H9 (cell line): ENCODE measurements around the gene MUCL3. TPM values are rescaled to one million over a fixed set of nuclear protein-coding genes. Genes with fewer than 3 reads are reported as not detected.

Experiments used
- DNase-seq: peaks from one replicate; pipeline ENCODE4 v3.0.0-alpha.2; 2017
- H2AFZ ChIP-seq: one replicate; pipeline ENCODE4 v1.6.1; 2013; ENCODE audit warnings: mild to moderate bottlenecking, low read length, control low read depth, moderate library complexity
- H2AK5ac ChIP-seq: 2 replicates; pipeline ENCODE4 v1.6.1; 2013; ENCODE audit warnings: low read length, control low read depth, mixed read lengths; ENCODE audit not compliant: insufficient read length
- H2BK120ac ChIP-seq: one replicate; pipeline ENCODE4 v1.6.1; 2013; ENCODE audit warnings: low read depth, mild to moderate bottlenecking, low read length, control low read depth, inconsistent platforms; ENCODE audit not compliant: poor library complexity, severe bottlenecking
- H2BK12ac ChIP-seq: 2 replicates; pipeline ENCODE4 v1.6.1; 2013; ENCODE audit warnings: low read length, control low read depth, mixed read lengths, low read depth; ENCODE audit not compliant: insufficient read length
- H2BK15ac ChIP-seq: 2 replicates; pipeline ENCODE4 v1.6.1; 2013; ENCODE audit warnings: low read depth, low read length, control low read depth
- H2BK20ac ChIP-seq: one replicate; pipeline ENCODE4 v1.6.1; 2013; ENCODE audit warnings: low read depth, mild to moderate bottlenecking, low read length, control low read depth, inconsistent platforms; ENCODE audit not compliant: poor library complexity, severe bottlenecking
- H2BK5ac ChIP-seq: 2 replicates; pipeline ENCODE4 v1.6.1; 2013; ENCODE audit warnings: low read length, control low read depth, mixed read lengths; ENCODE audit not compliant: insufficient read length
- H3K14ac ChIP-seq: 2 replicates; pipeline ENCODE4 v1.6.1; 2013; ENCODE audit warnings: low read length, control low read depth; ENCODE audit not compliant: insufficient read depth
- H3K18ac ChIP-seq: 2 replicates; pipeline ENCODE4 v1.6.1; 2013; ENCODE audit warnings: low read depth, mild to moderate bottlenecking, mixed read lengths, low read length, control low read depth; ENCODE audit not compliant: insufficient read length
- H3K23ac ChIP-seq: 2 replicates; pipeline ENCODE4 v1.6.1; 2013; ENCODE audit warnings: low read length, control low read depth, mixed read lengths, low read depth; ENCODE audit not compliant: insufficient read length
- H3K23me2 ChIP-seq: 2 replicates; pipeline ENCODE4 v1.6.1; 2013; ENCODE audit warnings: low read depth, mild to moderate bottlenecking, mixed read lengths, low read length, control low read depth; ENCODE audit not compliant: insufficient read length, poor library complexity, severe bottlenecking
- H3K27ac ChIP-seq: 2 replicates; pipeline ENCODE4 v1.5.1; 2013; ENCODE audit warnings: low read length, control low read depth, mixed read lengths, low read depth; ENCODE audit not compliant: insufficient read length
- H3K27me3 ChIP-seq: 2 replicates; pipeline ENCODE4 v1.6.1; 2013; ENCODE audit warnings: low read length, control low read depth, inconsistent platforms; ENCODE audit not compliant: insufficient read depth
- H3K4ac ChIP-seq: 2 replicates; pipeline ENCODE4 v1.6.1; 2013; ENCODE audit warnings: low read depth, mild to moderate bottlenecking, control low read depth, inconsistent platforms, low read length, moderate library complexity
- H3K4me1 ChIP-seq: 2 replicates; pipeline ENCODE4 v1.6.1; 2013; ENCODE audit warnings: low read length, control low read depth, inconsistent platforms; ENCODE audit not compliant: insufficient read depth
- H3K4me2 ChIP-seq: 2 replicates; pipeline ENCODE4 v1.6.1; 2013; ENCODE audit warnings: low read length, control low read depth, mixed read lengths; ENCODE audit not compliant: insufficient read length, insufficient read depth
- H3K56ac ChIP-seq: 2 replicates; pipeline ENCODE4 v1.6.1; 2013; ENCODE audit warnings: low read depth, mild to moderate bottlenecking, mixed read lengths, low read length, control low read depth; ENCODE audit not compliant: insufficient read length
- H3K79me1 ChIP-seq: 2 replicates; pipeline ENCODE4 v1.6.1; 2013; ENCODE audit warnings: low read depth, mild to moderate bottlenecking, moderate library complexity, low read length, control low read depth, inconsistent platforms; ENCODE audit not compliant: insufficient read depth, poor library complexity, severe bottlenecking
- H3K79me2 ChIP-seq: 2 replicates; pipeline ENCODE4 v1.6.1; 2013; ENCODE audit warnings: low read length, control low read depth, inconsistent platforms; ENCODE audit not compliant: insufficient read depth
- H3K9ac ChIP-seq: 2 replicates; pipeline ENCODE4 v1.6.1; 2013; ENCODE audit warnings: low read length, control low read depth, mixed read lengths; ENCODE audit not compliant: insufficient read length; ENCODE audit errors: extremely low read depth
- H3K9me3 ChIP-seq: one replicate; pipeline ENCODE4 v1.6.1; 2013; ENCODE audit warnings: low read depth, low read length, inconsistent platforms; ENCODE audit not compliant: control insufficient read depth
- H3T11ph ChIP-seq: one replicate; pipeline ENCODE4 v1.6.1; 2013; ENCODE audit warnings: mild to moderate bottlenecking, low read length, control low read depth, inconsistent platforms
- H4K20me1 ChIP-seq: one replicate; pipeline ENCODE4 v1.6.1; 2013; ENCODE audit not compliant: control insufficient read depth, insufficient read length, insufficient read depth
- H4K5ac ChIP-seq: 2 replicates; pipeline ENCODE4 v1.6.1; 2013; ENCODE audit warnings: low read depth, mild to moderate bottlenecking, mixed read lengths, low read length, control low read depth; ENCODE audit not compliant: insufficient read length
- H4K8ac ChIP-seq: replicated peaks from 2 replicates; pipeline ENCODE4 v1.6.1; 2013; ENCODE audit warnings: low read length, control low read depth, mixed read lengths, low read depth; ENCODE audit not compliant: insufficient read length
- H4K91ac ChIP-seq: 2 replicates; pipeline ENCODE4 v1.6.1; 2013; ENCODE audit warnings: low read depth, mild to moderate bottlenecking, moderate library complexity, mixed read lengths, low read length, control low read depth; ENCODE audit not compliant: insufficient read length
- H3K27ac Mint-ChIP-seq, 3 experiments: 2 replicates in 2 of 3; 3 replicates in 1 of 3; pipeline ENCODE4 v1.8.0; 2020 to 2021; ENCODE audit warnings: mixed read lengths in 3 of 3, mild to moderate bottlenecking in 1 of 3, moderate library complexity in 1 of 3
- H3K27me3 Mint-ChIP-seq: 2 replicates; pipeline ENCODE4 v1.8.0; 2021; ENCODE audit warnings: low read depth, mild to moderate bottlenecking, moderate library complexity, mixed read lengths
- H3K36me3 Mint-ChIP-seq, 3 experiments: 2 replicates in 2 of 3; 3 replicates in 1 of 3; pipeline ENCODE4 v1.8.0; 2020 to 2021; ENCODE audit warnings: low read depth in 3 of 3, mixed read lengths in 3 of 3; ENCODE audit not compliant: insufficient read depth in 1 of 3
- H3K4me1 Mint-ChIP-seq, 2 experiments: 2 replicates each; pipeline ENCODE4 v1.8.0; 2020; ENCODE audit warnings: mixed read lengths in 2 of 2
- H3K4me3 Mint-ChIP-seq, 2 experiments: 2 replicates in 1 of 2; 3 replicates in 1 of 2; pipeline ENCODE4 v1.8.0; 2020 to 2021; ENCODE audit warnings: mild to moderate bottlenecking in 2 of 2, mixed read lengths in 2 of 2, moderate library complexity in 1 of 2
- H3K9me3 Mint-ChIP-seq, 2 experiments: 2 replicates in 1 of 2; 3 replicates in 1 of 2; pipeline ENCODE4 v1.8.0; 2020; ENCODE audit warnings: mild to moderate bottlenecking in 2 of 2, mixed read lengths in 2 of 2, moderate library complexity in 1 of 2
- CTCF ChIP-seq: fragments of 200-600 bp; sonication (generic); conservative IDR thresholded peaks from 3 replicates; pipeline ENCODE4 v1.8.0; 2021; ENCODE audit warnings: antibody characterized with exemption, mild to moderate bottlenecking
- WGBS: extraction: QIAGEN DNeasy Blood & Tissue Kit; methylation state at CpG from one replicate; pipeline ENCODE4 v1.1.7; 2013; ENCODE audit warnings: missing lambda C conversion rate, low lambda C conversion rate, mixed read lengths; ENCODE audit not compliant: insufficient read length; ENCODE audit errors: extremely low coverage; 5-methylcytosine and 5-hydroxymethylcytosine counted together
- total RNA-seq: library from RNA; stranded (reverse); gene quantifications from 2 replicates; pipeline ENCODE4 v1.2.1, GENCODE V29; 2021

The MUCL3 gene
- total RNA-seq, 1 experiment from 2014 or later = 0.15 TPM

DNA sequence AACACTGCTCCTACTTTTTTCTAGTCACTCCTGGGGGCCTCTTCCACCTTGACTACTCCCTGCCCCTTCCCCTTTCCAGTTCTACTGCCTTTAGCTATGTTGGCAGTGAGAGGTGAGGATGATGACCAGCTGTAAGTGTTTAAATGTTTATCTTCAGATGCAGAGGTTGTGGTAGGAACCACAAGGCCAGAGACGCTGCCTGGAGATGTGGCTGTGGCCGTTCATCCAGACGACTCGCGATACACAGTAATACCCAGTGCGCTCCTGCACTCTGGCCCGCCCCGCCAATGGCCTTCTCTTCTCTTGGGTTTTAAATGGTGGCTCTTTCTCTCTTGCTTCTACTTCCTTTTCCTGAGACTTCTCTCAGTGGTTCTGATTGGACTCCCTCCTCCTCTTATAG lies 22.1 kb upstream of the MUCL3 start:
- Mint-ChIP-seq H3K4me1 (peaks cover 25 to 27% of the 10 kb centered on the region in 2 experiments), H3K4me3 (no peak overlapping the region; a peak in 1 of 5 replicates), H3K27me3 (no peaks in the 10 kb centered on the region; the same call in 1 of the 2 replicates), H3K27ac (no peak overlapping the region; a peak in 1 of 7 replicates), H3K36me3 (peaks cover 29 to 78% (median 75%) of the 10 kb centered on the region in 3 experiments; a peak in 6 of 7 replicates), H3K9me3 (no peaks in the 10 kb centered on the region)
- Histone ChIP-seq H3K23me2 (peaks cover 8% of the 10 kb centered on the region), H3K4me1 (no peaks in the 10 kb centered on the region), H3T11ph (no peak overlapping the region), H3K9me3 (no peaks in the 10 kb centered on the region), H3K14ac (no peak overlapping the region), H2AFZ (no peak overlapping the region), H2BK15ac (no peak overlapping the region), H2AK5ac (no peak overlapping the region), H2BK120ac (no peak overlapping the region), H3K4me2 (no peak overlapping the region), H3K18ac (no peak overlapping the region), H3K79me1 (no peaks in the 10 kb centered on the region), H3K23ac (no peak overlapping the region), H4K91ac (no peak overlapping the region), H2BK12ac (no peak overlapping the region), H4K8ac (no peak overlapping the region), H2BK5ac (no peak overlapping the region), H2BK20ac (no peak overlapping the region), H3K56ac (no peak overlapping the region), H3K27me3 (no peaks in the 10 kb centered on the region), H3K4ac (no peak overlapping the region), H3K79me2 (no peaks in the 10 kb centered on the region), H4K5ac (no peak overlapping the region), H4K20me1 (no peaks in the 10 kb centered on the region), H3K9ac (no peak overlapping the region), H3K27ac (no peak overlapping the region)
- DNase-seq = no peak
- no CpG with 5 or more reads among the region's 8 CpGs for WGBS
- TF ChIP-seq CTCF = no peak
